ENCODE results near the gene ASTN2.

DNA sequence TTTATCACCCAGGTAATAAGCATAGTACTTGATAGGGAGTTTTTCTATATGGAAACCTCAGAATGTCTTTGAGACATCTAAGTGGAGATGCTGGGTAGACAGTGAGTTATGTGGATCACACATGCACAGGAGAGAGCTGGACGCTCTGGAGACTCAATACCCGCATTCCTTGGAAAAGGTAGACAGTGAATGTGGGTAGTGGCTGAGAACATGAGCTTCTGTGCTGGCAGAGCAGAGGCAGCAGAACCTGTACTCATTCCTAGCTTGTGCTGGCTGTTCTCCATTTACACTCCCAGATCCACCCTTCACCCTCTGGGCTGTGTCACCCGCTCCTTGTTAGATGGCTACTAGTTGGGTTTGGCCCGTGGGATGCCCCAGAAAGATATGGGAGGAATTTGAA lies 269.8 kb downstream of the ASTN2 start:
- TF ChIP-seq EZH2phosphoT487 (IDR thresholded peaks at IDR 0.05; ENCODE audit: insufficient read depth, low read depth) (no peak), EZH2 (IDR thresholded peaks at IDR 0.05; ENCODE audit: insufficient read depth, poor library complexity, severe bottlenecking) (no peak)

All from GM23248 (cell line).